Endothelial cell (in vitro differentiated cells): ENCODE results near the gene GPR107. TPM values are rescaled to one million over a fixed set of nuclear protein-coding genes. Genes with fewer than 3 reads are reported as not detected.

ENCODE experiments used
- DNase-seq: peaks from one replicate; pipeline ENCODE4 v3.0.0; 2021; ENCODE audit warnings: low spot score
- H3K27ac Mint-ChIP-seq: one replicate; pipeline ENCODE4 v1.8.0; 2021; ENCODE audit warnings: mixed read lengths, inconsistent platforms; ENCODE audit not compliant: unreplicated experiment
- H3K27me3 Mint-ChIP-seq: one replicate; pipeline ENCODE4 v1.8.0; 2021; ENCODE audit warnings: mild to moderate bottlenecking, moderate library complexity, mixed read lengths, inconsistent platforms; ENCODE audit not compliant: unreplicated experiment
- H3K36me3 Mint-ChIP-seq: one replicate; pipeline ENCODE4 v1.8.0; 2021; ENCODE audit warnings: mild to moderate bottlenecking, low read depth, mixed read lengths, inconsistent platforms; ENCODE audit not compliant: unreplicated experiment
- H3K4me1 Mint-ChIP-seq: one replicate; pipeline ENCODE4 v1.8.0; 2021; ENCODE audit warnings: mild to moderate bottlenecking, mixed read lengths, inconsistent platforms; ENCODE audit not compliant: unreplicated experiment
- H3K4me3 Mint-ChIP-seq: one replicate; pipeline ENCODE4 v1.8.0; 2021; ENCODE audit warnings: mild to moderate bottlenecking, mixed read lengths, inconsistent platforms; ENCODE audit not compliant: unreplicated experiment
- H3K9me3 Mint-ChIP-seq: one replicate; pipeline ENCODE4 v1.8.0; 2021; ENCODE audit warnings: mixed read lengths, inconsistent platforms; ENCODE audit not compliant: unreplicated experiment
- total RNA-seq: library from RNA; stranded (reverse); fragmentation: NEBNext Ultra II Directional; extraction: Animal tissue kit (Norgen Biotek cat#: 25700); gene quantifications from one replicate; pipeline ENCODE4 v1.2.1, GENCODE V29; 2021; ENCODE audit not compliant: unreplicated experiment
- TF ChIP-seq, protein P1 (sequence below): fragments of 200-600 bp; sonication (generic); IDR thresholded peaks from one replicate; pipeline ENCODE4 v1.5.0; 2021; ENCODE audit warnings: antibody characterized with exemption; ENCODE audit not compliant: unreplicated experiment

The GPR107 gene
- total RNA-seq, 1 donor from 2014 or later = 63.5 TPM

DNA sequence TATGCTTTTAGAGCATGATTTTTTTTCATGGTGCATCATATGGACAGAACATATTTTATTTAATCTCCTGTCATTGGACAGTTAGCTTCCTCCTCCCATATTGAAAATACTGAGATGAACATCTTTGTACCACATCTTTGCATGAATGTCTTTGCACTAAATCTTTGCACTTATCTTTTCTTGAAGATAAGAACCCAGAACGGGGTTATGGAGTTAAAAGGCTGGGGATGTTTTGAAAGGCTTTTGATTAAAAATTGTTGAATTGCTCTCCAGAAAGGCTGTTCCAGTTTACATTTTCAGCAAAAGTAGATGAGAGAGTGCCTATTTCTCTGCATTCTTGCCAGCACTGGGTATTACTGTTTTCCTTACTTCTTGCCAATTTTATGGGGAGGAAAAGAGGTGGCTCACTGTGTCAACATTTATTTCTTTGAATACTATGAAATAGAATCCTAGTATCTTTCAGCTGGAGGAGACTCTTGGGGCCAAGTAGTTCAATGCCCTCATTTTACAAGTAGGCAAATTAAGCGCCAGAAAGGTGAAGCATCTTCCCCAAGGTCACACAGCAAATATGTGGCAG lies 125.7 kb downstream of the GPR107 start:
- H3K9me3 Mint-ChIP-seq = no peaks in the 10 kb centered on the region
- DNase-seq = no peak
- H3K4me3 Mint-ChIP-seq = no peak overlapping the region
- H3K27ac Mint-ChIP-seq = no peak overlapping the region
- no peaks in the 10 kb centered on the region for H3K36me3 Mint-ChIP-seq
- TF ChIP-seq, protein P1, sequence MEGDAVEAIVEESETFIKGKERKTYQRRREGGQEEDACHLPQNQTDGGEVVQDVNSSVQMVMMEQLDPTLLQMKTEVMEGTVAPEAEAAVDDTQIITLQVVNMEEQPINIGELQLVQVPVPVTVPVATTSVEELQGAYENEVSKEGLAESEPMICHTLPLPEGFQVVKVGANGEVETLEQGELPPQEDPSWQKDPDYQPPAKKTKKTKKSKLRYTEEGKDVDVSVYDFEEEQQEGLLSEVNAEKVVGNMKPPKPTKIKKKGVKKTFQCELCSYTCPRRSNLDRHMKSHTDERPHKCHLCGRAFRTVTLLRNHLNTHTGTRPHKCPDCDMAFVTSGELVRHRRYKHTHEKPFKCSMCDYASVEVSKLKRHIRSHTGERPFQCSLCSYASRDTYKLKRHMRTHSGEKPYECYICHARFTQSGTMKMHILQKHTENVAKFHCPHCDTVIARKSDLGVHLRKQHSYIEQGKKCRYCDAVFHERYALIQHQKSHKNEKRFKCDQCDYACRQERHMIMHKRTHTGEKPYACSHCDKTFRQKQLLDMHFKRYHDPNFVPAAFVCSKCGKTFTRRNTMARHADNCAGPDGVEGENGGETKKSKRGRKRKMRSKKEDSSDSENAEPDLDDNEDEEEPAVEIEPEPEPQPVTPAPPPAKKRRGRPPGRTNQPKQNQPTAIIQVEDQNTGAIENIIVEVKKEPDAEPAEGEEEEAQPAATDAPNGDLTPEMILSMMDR = no peak
- H3K27me3 Mint-ChIP-seq = peaks cover 1% of the 10 kb centered on the region
- H3K4me1 Mint-ChIP-seq = no peaks in the 10 kb centered on the region

DNA sequence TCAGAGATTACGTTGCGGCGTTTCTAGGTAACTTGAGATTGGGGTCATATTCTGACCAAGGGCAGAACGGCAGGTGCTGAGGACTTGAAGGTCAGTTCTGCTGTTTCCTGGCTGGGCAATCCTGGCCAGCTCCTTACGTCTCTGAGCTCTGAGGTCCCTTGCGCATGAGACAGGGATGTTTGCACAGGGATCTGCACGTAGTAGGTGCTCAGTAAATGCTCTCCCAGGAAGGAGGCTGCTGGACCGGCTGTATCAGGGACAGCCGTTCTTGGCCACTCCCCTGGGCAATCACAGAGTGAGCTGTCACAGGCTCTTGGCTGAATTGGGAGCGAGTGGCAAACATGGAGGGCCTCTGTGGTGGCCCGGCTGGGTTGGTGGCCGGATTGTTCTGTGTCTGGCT lies 126.8 kb downstream of the GPR107 start:
- H3K27ac Mint-ChIP-seq = no peak overlapping the region

DNA sequence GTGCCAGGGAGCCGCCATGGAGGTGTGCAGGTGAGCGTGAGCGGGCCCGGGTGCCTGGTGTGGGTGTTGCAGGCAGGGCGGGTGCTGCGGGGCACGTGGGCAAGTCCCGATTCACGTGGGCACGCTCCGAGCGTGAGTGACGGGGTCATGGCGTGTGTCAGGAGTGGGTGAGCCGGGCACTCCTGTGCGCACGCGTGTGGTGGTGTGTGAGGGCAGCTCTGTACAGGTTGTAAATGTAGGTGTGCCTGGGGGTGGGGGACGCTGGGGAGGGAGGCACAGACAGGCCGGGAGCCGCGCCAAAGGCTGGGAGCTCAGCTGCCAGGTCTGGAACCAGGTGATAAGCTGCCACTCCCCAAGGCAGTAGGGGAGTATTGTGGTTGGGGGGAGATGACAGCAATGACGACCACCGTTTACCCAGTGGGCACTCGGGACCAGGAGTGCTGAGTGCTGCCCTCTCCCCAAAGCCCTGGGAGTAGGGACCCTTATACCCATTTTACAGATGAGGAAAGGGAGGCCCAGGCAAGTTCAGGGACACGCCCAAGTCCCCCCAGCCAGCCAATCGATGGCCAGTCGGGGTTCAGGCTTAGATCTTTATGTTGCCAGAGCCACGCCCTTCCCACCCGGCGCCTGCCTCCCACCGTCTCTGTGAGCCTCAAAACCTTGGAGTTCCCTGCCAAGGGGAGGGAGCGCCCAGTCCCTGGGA lies 128.1 kb downstream of the GPR107 start:
- H3K36me3 Mint-ChIP-seq = peaks cover 4% of the 10 kb centered on the region
- no peaks in the 10 kb centered on the region for H3K27me3 Mint-ChIP-seq
- DNase-seq = no peak
- peaks cover 10% of the 10 kb centered on the region for H3K4me1 Mint-ChIP-seq
- no peak overlapping the region for H3K4me3 Mint-ChIP-seq
- no peak overlapping the region for H3K27ac Mint-ChIP-seq
- TF ChIP-seq, protein P1 = no peak
- no peaks in the 10 kb centered on the region for H3K9me3 Mint-ChIP-seq

More for the DNA sequence above, 126.8 kb downstream of the GPR107 start:
- TF ChIP-seq, protein P1 = no peak
- Mint-ChIP-seq H3K36me3 (no peaks in the 10 kb centered on the region), H3K4me3 (no peak overlapping the region), H3K27me3 (peaks cover 1% of the 10 kb centered on the region), H3K9me3 (no peaks in the 10 kb centered on the region), H3K4me1 (no peaks in the 10 kb centered on the region)
- DNase-seq = no peak

DNA sequence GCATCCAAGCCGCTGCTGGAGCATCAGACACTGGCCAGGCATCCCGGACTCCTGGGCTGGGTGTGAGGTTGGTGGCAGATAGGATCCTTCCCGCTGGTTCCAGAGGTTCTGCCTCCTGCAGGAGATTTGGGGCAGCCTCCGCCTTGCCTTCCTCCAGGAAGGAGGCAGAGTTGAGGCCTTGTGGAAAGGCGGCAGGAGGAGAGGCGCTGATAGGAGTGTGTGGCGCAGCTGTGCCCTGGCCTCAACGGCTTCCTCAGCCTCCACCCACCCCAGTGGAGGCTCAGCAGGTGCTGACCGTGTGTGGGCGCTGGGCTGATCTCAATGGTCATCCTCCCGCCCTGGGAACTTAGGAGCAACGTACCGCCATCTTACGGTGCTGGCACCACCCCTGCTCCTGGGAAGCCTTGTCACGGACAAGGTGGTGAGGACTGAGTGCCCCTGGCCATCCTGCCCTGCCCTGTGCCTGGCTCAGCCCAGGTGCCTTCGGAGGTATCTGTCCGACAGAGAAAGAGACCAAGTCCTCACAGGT lies 128.7 kb downstream of the GPR107 start:
- no peak overlapping the region for H3K4me3 Mint-ChIP-seq
- peaks cover 10% of the 10 kb centered on the region for H3K4me1 Mint-ChIP-seq
- no peak overlapping the region for H3K27ac Mint-ChIP-seq
- DNase-seq = no peak
- H3K9me3 Mint-ChIP-seq = no peaks in the 10 kb centered on the region
- H3K27me3 Mint-ChIP-seq = no peaks in the 10 kb centered on the region
- H3K36me3 Mint-ChIP-seq = peaks cover 4% of the 10 kb centered on the region
- TF ChIP-seq, protein P1 = no peak
